ENCODE measurements around the gene DCUN1D5. TPM values are rescaled to one million over a fixed set of nuclear protein-coding genes. Genes with fewer than 3 reads are reported as not detected.

Gene DCUN1D5
- total RNA-seq, 5 donors from 2014 or later (not counting 1 experiment from before 2014, with no cell fraction given): 13.1 to 19.2 (median 15.6) TPM

GRCh38 chr11:103085758-103086365, 6.1 kb downstream of the DCUN1D5 start:
- H3K27me3 ChIP-seq (replicated peaks in 1 of 2; ENCODE audit: control insufficient read depth in 2 of 2, extremely low read depth in 1 of 2, insufficient read depth in 2 of 2, low read length in 1 of 2): no peaks in the 10 kb centered on the region
- Mint-ChIP-seq H3K9me3 (no peaks in the 10 kb centered on the region), H3K27ac (no peak overlapping the region), H3K27me3 (no peaks in the 10 kb centered on the region), H3K4me1 (peaks cover 29 to 37% (median 33%) of the 10 kb centered on the region in 3 donors), H3K36me3 (peaks cover 20% of the 10 kb centered on the region), H3K4me3 (no peak overlapping the region)
- H3K4me3 ChIP-seq (ENCODE audit: control insufficient read depth in 1 of 2, extremely low read depth in 1 of 2, low read length in 1 of 2): no peak overlapping the region
- ATAC-seq (replicated peaks in 1 of 4) (no peak), DNase-seq (no peak)
- no peaks in the 10 kb centered on the region for H3K9me3 ChIP-seq
- H3K36me3 ChIP-seq (ENCODE audit: control insufficient read depth in 2 of 2, extremely low read depth in 1 of 2, insufficient read depth in 1 of 2, low read length in 1 of 2): peaks cover 0 to 24% of the 10 kb centered on the region in 2 donors
- POLR2A ChIA-PET: interaction anchor here (0.6 kb wide), 2 partner anchors 17 to 34 kb away, joined by 3 to 5 read pairs; no protein-coding TSS in a partner anchor
- H3K27ac ChIP-seq (ENCODE audit: low read length): no peak overlapping the region
- CTCF ChIA-PET: interaction anchor here in 1 of 2 donors (1.6 kb wide), 1 partner anchor 9 kb away, joined by 4 read pairs; no protein-coding TSS in a partner anchor
- H3K4me1 ChIP-seq (ENCODE audit: control insufficient read depth in 1 of 2, extremely low read depth in 1 of 2, insufficient read depth in 2 of 2, low read length in 2 of 2): peaks cover 5 to 10% of the 10 kb centered on the region in 2 experiments
- WGBS (ENCODE audit: insufficient coverage): no CpG with 5 or more reads among the region's 1 CpG

DNA sequence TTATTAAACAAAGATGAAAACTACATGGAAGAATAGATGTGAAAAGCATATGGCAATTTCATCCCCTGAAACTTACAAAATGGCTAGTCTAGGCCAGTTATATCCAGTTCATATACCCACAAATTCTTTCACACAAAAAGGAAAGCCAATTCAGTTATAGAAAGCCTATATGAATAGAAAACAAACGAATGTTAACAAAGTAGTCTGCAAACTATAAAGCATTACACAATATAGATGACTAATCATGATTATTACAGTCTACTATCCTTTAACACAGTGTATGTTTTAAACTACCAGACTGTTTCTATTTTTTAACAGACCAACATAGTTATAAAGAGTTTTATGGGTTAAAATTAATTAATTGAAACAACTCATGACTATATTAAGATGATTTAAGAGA, 12.1 kb downstream of the DCUN1D5 start:
- no peaks in the 10 kb centered on the region for H3K9me3 ChIP-seq
- Mint-ChIP-seq H3K9me3 (no peaks in the 10 kb centered on the region), H3K4me3 (no peak overlapping the region), H3K36me3 (peaks cover 43% of the 10 kb centered on the region), H3K27me3 (no peaks in the 10 kb centered on the region), H3K4me1 (peaks cover 0 to 4% (median 0%) of the 10 kb centered on the region in 3 donors), H3K27ac (no peak overlapping the region)
- no peaks in the 10 kb centered on the region for H3K27me3 ChIP-seq (replicated peaks in 1 of 2; ENCODE audit: control insufficient read depth in 2 of 2, extremely low read depth in 1 of 2, insufficient read depth in 2 of 2, low read length in 1 of 2)
- H3K27ac ChIP-seq (ENCODE audit: low read length): no peak overlapping the region
- no peak overlapping the region for H3K4me3 ChIP-seq (ENCODE audit: control insufficient read depth in 1 of 2, extremely low read depth in 1 of 2, low read length in 1 of 2)
- no CpG with 5 or more reads among the region's 1 CpG for WGBS (ENCODE audit: insufficient coverage)
- ChIA-PET POLR2A (no interaction called here), CTCF (no interaction called here)
- H3K36me3 ChIP-seq (ENCODE audit: control insufficient read depth in 2 of 2, extremely low read depth in 1 of 2, insufficient read depth in 1 of 2, low read length in 1 of 2): peaks cover 0 to 39% of the 10 kb centered on the region in 2 donors
- no peaks in the 10 kb centered on the region for H3K4me1 ChIP-seq (ENCODE audit: control insufficient read depth in 1 of 2, extremely low read depth in 1 of 2, insufficient read depth in 2 of 2, low read length in 2 of 2)
- ATAC-seq (replicated peaks in 1 of 4) (no peak), DNase-seq (no peak)

- CTCF ChIA-PET: no interaction called here
- POLR2A ChIA-PET: no interaction called here
Measured at GRCh38 chr11:103078710-103079109, 13.2 kb downstream of the DCUN1D5 start.

DNA sequence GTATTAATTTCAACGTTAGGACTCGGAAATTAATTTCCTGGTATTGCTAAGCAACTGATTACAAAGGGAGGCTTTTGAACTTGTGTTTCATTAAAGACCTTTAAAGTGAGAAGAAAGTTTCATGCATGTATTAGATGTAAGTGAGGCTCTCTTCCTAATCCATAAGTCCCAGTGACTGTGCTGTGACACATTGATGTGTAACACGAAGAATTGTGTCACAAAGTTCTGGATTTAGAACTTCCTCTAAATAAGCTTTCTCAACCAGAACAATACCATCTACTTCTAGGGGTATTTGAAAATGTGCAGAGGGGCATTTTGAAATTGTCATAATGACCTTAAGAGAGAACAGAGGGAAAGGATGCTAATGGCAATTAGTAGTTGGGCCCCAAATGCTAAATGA, 14.4 kb downstream of the DCUN1D5 start:
- H3K9me3 ChIP-seq: no peaks in the 10 kb centered on the region
- H3K27ac Mint-ChIP-seq: no peak overlapping the region
- no peak overlapping the region for H3K27ac ChIP-seq (ENCODE audit: low read length)
- no peaks in the 10 kb centered on the region for H3K9me3 Mint-ChIP-seq
- H3K27me3 Mint-ChIP-seq: no peaks in the 10 kb centered on the region
- POLR2A ChIA-PET: interaction anchor here in 1 of 2 donors (0.6 kb wide), 1 partner anchor 13 kb away, joined by 3 read pairs; no protein-coding TSS in a partner anchor
- H3K4me1 ChIP-seq (ENCODE audit: control insufficient read depth in 1 of 2, extremely low read depth in 1 of 2, insufficient read depth in 2 of 2, low read length in 2 of 2): no peaks in the 10 kb centered on the region
- WGBS (ENCODE audit: insufficient coverage): no CpG with 5 or more reads among the region's 3 CpGs
- H3K4me1 Mint-ChIP-seq: peaks cover 0 to 4% (median 2%) of the 10 kb centered on the region in 3 donors
- H3K36me3 ChIP-seq (ENCODE audit: control insufficient read depth in 2 of 2, extremely low read depth in 1 of 2, insufficient read depth in 1 of 2, low read length in 1 of 2): peaks cover 0 to 32% of the 10 kb centered on the region in 2 donors
- H3K4me3 Mint-ChIP-seq: no peak overlapping the region
- no peak for DNase-seq
- no peaks in the 10 kb centered on the region for H3K27me3 ChIP-seq (replicated peaks in 1 of 2; ENCODE audit: control insufficient read depth in 2 of 2, extremely low read depth in 1 of 2, insufficient read depth in 2 of 2, low read length in 1 of 2)
- H3K4me3 ChIP-seq (ENCODE audit: control insufficient read depth in 1 of 2, extremely low read depth in 1 of 2, low read length in 1 of 2): no peak overlapping the region
- peaks cover 56% of the 10 kb centered on the region for H3K36me3 Mint-ChIP-seq
- CTCF ChIA-PET: interaction anchor here in 1 of 2 donors (1.1 to 1.5 kb wide), 2 partner anchors 8 to 15 kb away, joined by 4 read pairs; no protein-coding TSS in a partner anchor
- no peak for ATAC-seq (replicated peaks in 1 of 4)

More at GRCh38 chr11:103078710-103079109, 13.2 kb downstream of the DCUN1D5 start:
- Histone ChIP-seq H3K4me3 (ENCODE audit: control insufficient read depth in 1 of 2, extremely low read depth in 1 of 2, low read length in 1 of 2) (no peak overlapping the region), H3K4me1 (ENCODE audit: control insufficient read depth in 1 of 2, extremely low read depth in 1 of 2, insufficient read depth in 2 of 2, low read length in 2 of 2) (no peaks in the 10 kb centered on the region), H3K27me3 (replicated peaks in 1 of 2; ENCODE audit: control insufficient read depth in 2 of 2, extremely low read depth in 1 of 2, insufficient read depth in 2 of 2, low read length in 1 of 2) (no peaks in the 10 kb centered on the region), H3K36me3 (ENCODE audit: control insufficient read depth in 2 of 2, extremely low read depth in 1 of 2, insufficient read depth in 1 of 2, low read length in 1 of 2) (peaks cover 0 to 35% of the 10 kb centered on the region in 2 donors), H3K9me3 (no peaks in the 10 kb centered on the region), H3K27ac (ENCODE audit: low read length) (no peak overlapping the region)
- DNase-seq (no peak), ATAC-seq (replicated peaks in 1 of 4) (no peak)
- H3K4me3 Mint-ChIP-seq: no peak overlapping the region
- no peaks in the 10 kb centered on the region for H3K27me3 Mint-ChIP-seq
- H3K27ac Mint-ChIP-seq: no peak overlapping the region
- peaks cover 50% of the 10 kb centered on the region for H3K36me3 Mint-ChIP-seq
- H3K9me3 Mint-ChIP-seq: no peaks in the 10 kb centered on the region
- WGBS (ENCODE audit: insufficient coverage): 97% methylated on average over 3 of the region's 5 CpGs
- H3K4me1 Mint-ChIP-seq: peaks cover 0 to 2% (median 0%) of the 10 kb centered on the region in 3 donors

GRCh38 chr11:103076361-103076760, 15.6 kb downstream of the DCUN1D5 start:
- ChIA-PET POLR2A (no interaction called here), CTCF (interaction anchor here in 1 of 2 donors (1.5 kb wide), 1 partner anchor 9 kb away, joined by 4 read pairs; no protein-coding TSS in a partner anchor)
- DNase-seq (no peak), ATAC-seq (replicated peaks in 1 of 4) (no peak)
- WGBS (ENCODE audit: insufficient coverage): no CpG with 5 or more reads among the region's 3 CpGs
- H3K27me3 Mint-ChIP-seq: no peaks in the 10 kb centered on the region
- peaks cover 58% of the 10 kb centered on the region for H3K36me3 Mint-ChIP-seq
- no peak overlapping the region for H3K4me3 Mint-ChIP-seq
- H3K4me1 Mint-ChIP-seq: peaks cover 0 to 7% (median 6%) of the 10 kb centered on the region in 3 donors
- H3K27ac Mint-ChIP-seq: no peak overlapping the region
- Histone ChIP-seq H3K9me3 (no peaks in the 10 kb centered on the region), H3K4me3 (ENCODE audit: control insufficient read depth in 1 of 2, extremely low read depth in 1 of 2, low read length in 1 of 2) (no peak overlapping the region), H3K36me3 (ENCODE audit: control insufficient read depth in 2 of 2, extremely low read depth in 1 of 2, insufficient read depth in 1 of 2, low read length in 1 of 2) (peaks cover 0 to 27% of the 10 kb centered on the region in 2 donors), H3K27me3 (replicated peaks in 1 of 2; ENCODE audit: control insufficient read depth in 2 of 2, extremely low read depth in 1 of 2, insufficient read depth in 2 of 2, low read length in 1 of 2) (no peaks in the 10 kb centered on the region), H3K4me1 (ENCODE audit: control insufficient read depth in 1 of 2, extremely low read depth in 1 of 2, insufficient read depth in 2 of 2, low read length in 2 of 2) (no peaks in the 10 kb centered on the region), H3K27ac (ENCODE audit: low read length) (no peak overlapping the region)
- no peaks in the 10 kb centered on the region for H3K9me3 Mint-ChIP-seq

GRCh38 chr11:103071008-103071407, 21.0 kb downstream of the DCUN1D5 start:
- Mint-ChIP-seq H3K4me3 (no peak overlapping the region), H3K27me3 (no peaks in the 10 kb centered on the region), H3K4me1 (peaks cover 31 to 47% (median 42%) of the 10 kb centered on the region in 3 donors), H3K36me3 (peaks cover 43% of the 10 kb centered on the region), H3K27ac (peak overlapping the region; percentile 62 to 78), H3K9me3 (no peaks in the 10 kb centered on the region)
- Histone ChIP-seq H3K9me3 (no peaks in the 10 kb centered on the region), H3K27ac (ENCODE audit: low read length) (no peak overlapping the region), H3K27me3 (replicated peaks in 1 of 2; ENCODE audit: control insufficient read depth in 2 of 2, extremely low read depth in 1 of 2, insufficient read depth in 2 of 2, low read length in 1 of 2) (no peaks in the 10 kb centered on the region), H3K4me3 (ENCODE audit: control insufficient read depth in 1 of 2, extremely low read depth in 1 of 2, low read length in 1 of 2) (no peak overlapping the region), H3K36me3 (ENCODE audit: control insufficient read depth in 2 of 2, extremely low read depth in 1 of 2, insufficient read depth in 1 of 2, low read length in 1 of 2) (peaks cover 0 to 8% of the 10 kb centered on the region in 2 donors), H3K4me1 (ENCODE audit: control insufficient read depth in 1 of 2, extremely low read depth in 1 of 2, insufficient read depth in 2 of 2, low read length in 2 of 2) (peaks cover 4 to 9% of the 10 kb centered on the region in 2 experiments)
- ChIA-PET POLR2A (no interaction called here), CTCF (no interaction called here)
- DNase-seq (no peak), ATAC-seq (replicated peaks in 1 of 4) (no peak)
